ENCODE data around the gene ATCAY.

Gene ATCAY

DNA sequence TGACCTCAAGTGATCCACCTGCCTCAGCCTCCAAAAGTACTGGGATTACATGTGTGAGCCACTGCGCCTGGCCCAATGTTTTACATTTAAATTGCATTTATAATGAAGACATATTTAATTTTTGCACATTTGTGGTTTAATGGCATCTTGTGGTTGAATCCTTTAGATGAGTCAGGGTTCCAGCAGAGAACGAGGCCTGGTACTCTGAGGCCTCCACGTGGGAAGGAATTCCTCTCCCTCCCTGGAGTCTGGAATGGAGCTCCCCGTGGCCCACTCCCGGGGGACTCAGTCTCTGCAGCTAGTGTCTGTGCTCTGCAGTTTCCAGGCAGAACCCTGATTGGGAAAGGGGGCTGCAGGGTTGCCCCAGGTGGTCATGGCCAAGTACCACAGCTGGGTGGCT, 35.9 kb upstream of the ATCAY start:
- in situ Hi-C loops (cut with MboI; ENCODE audit: low sequenced_read_pairs), result no loop called here
- Histone ChIP-seq H3K9me3 (no peaks in the 10 kb centered on the region), H3K27me3 (ENCODE audit: low read depth) (no peaks in the 10 kb centered on the region), H3K4me3 (no peak overlapping the region), H3K36me3 (replicated peaks) (no peaks in the 10 kb centered on the region), H3K4me1 (no peaks in the 10 kb centered on the region)
- DNase-seq (ENCODE audit: low spot score in 2 of 2), result no peak

DNA sequence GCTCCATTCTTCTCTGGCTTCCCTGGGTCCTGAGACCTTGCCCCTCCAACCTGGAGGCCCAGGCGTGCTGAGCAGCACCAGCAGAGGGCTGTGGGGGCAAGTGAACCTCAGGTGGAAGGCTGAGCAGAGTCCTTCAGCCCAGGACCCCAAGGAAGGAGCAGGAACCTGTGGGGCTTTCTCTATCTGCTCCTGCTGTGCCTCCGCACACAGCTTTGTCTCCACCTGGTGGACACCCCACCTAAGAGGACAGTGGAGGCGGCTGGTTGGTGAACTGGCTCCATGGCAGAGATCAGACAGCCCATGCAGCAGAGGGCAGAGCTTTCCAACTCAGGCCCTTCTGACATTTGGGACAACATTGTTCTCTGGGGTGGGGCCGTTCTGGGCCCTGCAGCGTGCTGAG, 31.4 kb upstream of the ATCAY start:
- Histone ChIP-seq H3K9me3 (no peaks in the 10 kb centered on the region), H3K4me1 (no peaks in the 10 kb centered on the region), H3K27me3 (ENCODE audit: low read depth) (no peaks in the 10 kb centered on the region), H3K36me3 (replicated peaks) (no peaks in the 10 kb centered on the region), H3K4me3 (no peak overlapping the region)
- in situ Hi-C loops (cut with MboI; ENCODE audit: low sequenced_read_pairs), result no loop called here
- DNase-seq (ENCODE audit: low spot score in 2 of 2), result peak; percentile 38 to 76

DNA sequence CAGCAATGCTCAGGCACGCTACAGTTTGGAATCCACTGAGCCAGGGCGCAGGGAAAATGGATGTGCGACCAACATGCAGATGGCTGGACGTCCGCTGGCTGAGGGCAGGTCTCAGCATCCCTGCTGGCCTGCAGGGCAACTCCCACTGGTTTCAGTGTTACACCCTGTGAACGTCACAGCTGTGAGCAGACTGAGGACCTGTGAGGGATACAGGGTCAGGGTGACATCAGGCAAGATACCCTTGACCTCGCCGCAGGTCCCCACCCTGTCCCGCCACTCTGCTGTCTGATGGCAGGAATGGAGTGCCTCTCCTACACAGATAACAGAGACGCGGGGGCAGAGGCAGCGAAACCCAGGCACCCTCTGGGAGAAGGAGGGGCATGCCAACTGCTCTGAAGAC, 30.7 kb upstream of the ATCAY start:
- in situ Hi-C loops (cut with MboI; ENCODE audit: low sequenced_read_pairs), result no loop called here

DNA sequence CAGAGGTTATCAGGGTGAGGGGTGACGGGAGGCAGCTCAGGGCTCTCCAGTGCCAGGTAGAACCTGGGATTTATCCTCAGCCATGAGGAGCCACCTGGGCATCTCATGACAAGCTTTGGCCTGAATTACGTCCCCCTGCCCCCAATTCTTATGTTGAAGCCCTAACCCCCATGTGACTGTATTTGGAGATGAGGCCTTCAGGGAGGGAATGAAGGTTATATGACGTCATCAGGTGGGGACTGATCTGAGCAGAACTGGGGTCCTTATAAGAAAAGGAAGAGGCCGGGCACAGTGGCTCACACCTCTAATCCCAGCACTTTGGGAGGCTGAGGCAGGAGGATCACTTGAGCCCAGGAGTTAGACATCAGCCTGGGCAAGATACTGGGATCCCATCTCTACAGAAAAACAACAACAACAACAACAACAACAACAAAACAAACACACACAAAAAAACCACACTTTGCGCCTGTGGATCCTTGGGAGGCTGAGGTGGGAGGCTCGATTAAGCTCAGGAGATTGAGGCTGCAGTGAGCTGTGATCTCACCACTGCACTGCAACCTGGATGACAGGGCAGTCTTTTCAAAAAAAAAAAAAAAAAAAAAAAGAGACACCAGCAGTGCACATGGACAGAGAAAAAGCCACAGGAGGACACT, 30.0 kb upstream of the ATCAY start:
- DNase-seq (ENCODE audit: low spot score in 2 of 2), result no peak
- in situ Hi-C loops (cut with MboI; ENCODE audit: low sequenced_read_pairs), result no loop called here
- Histone ChIP-seq H3K4me3 (no peak overlapping the region), H3K27me3 (ENCODE audit: low read depth) (no peaks in the 10 kb centered on the region), H3K36me3 (replicated peaks) (no peaks in the 10 kb centered on the region), H3K4me1 (no peaks in the 10 kb centered on the region), H3K9me3 (no peaks in the 10 kb centered on the region)

More for the DNA sequence above, 30.7 kb upstream of the ATCAY start:
- Histone ChIP-seq H3K9me3 (no peaks in the 10 kb centered on the region), H3K4me1 (no peaks in the 10 kb centered on the region), H3K4me3 (no peak overlapping the region), H3K36me3 (replicated peaks) (no peaks in the 10 kb centered on the region), H3K27me3 (ENCODE audit: low read depth) (no peaks in the 10 kb centered on the region)
- no peak for DNase-seq (ENCODE audit: low spot score in 2 of 2)

DNA sequence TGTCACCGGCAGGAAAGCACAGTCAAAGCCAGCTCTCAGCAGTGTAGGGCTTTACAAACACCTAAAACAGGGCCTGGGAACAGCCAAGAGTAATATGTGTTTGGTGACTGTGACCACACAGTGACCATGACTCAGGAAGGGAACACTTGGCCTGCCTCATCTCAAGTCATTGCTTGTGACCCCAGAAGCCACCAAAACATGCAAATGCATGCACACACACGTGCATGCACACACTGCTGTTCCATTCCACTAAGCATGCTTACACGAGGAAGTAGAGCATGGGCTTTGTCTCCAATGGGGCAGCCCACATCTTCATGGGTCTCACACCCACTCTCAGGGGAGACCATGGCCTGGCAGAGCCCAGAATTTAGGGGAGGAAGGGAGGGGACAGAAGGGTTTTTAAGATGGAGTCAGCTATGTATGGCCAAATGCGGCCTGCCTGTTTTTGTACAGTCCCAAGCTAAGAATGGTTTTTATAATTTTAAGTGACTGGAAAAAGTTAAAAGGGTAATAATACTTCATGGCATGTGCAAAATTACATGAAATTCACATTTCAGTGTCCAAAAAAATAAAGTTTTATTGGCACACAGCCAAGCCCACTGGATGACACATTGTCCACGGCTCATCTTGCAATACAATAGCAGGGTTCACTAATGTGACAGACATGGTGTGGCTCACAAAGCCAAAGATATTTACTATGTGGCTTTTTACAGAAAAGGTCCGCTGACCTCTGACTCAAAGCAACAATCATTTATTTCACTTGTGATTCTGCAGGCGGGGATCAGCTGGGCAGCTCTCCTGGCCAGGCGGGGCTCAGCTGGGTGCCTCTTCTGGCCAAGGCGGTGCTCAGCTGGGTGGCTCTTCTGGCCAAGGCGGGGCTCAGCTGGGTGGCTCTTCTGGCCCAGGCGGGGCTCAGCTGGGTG, 29.0 kb upstream of the ATCAY start:
- Histone ChIP-seq H3K27me3 (ENCODE audit: low read depth) (no peaks in the 10 kb centered on the region), H3K4me3 (no peak overlapping the region), H3K4me1 (no peaks in the 10 kb centered on the region), H3K9me3 (no peaks in the 10 kb centered on the region), H3K36me3 (replicated peaks) (no peaks in the 10 kb centered on the region)
- DNase-seq (ENCODE audit: low spot score in 2 of 2), result no peak
- in situ Hi-C loops (cut with MboI; ENCODE audit: low sequenced_read_pairs), result no loop called here

DNA sequence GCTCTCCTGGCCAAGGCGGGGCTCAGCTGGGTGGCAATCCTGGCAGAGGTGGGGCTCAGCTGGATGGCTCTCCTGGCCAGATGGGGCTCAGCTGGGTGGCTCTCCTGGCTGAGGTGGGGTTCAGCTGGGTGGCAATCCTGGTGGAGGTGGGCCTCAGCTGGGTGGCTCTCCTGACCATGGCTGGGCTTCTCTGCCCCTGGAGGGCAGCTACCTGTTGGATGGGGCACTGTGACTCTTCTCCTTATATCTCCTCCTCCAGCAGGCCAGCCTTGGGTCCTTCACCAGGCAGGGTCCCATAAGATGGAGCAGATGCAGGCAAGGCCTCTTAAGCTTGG, 28.3 kb upstream of the ATCAY start:
- no peaks in the 10 kb centered on the region for H3K27me3 ChIP-seq (ENCODE audit: low read depth)
- H3K4me3 ChIP-seq, result no peak overlapping the region
- DNase-seq (ENCODE audit: low spot score in 2 of 2), result no peak
- in situ Hi-C loops (cut with MboI; ENCODE audit: low sequenced_read_pairs), result no loop called here
- no peaks in the 10 kb centered on the region for H3K4me1 ChIP-seq
- no peaks in the 10 kb centered on the region for H3K9me3 ChIP-seq
- H3K36me3 ChIP-seq (replicated peaks), result no peaks in the 10 kb centered on the region

DNA sequence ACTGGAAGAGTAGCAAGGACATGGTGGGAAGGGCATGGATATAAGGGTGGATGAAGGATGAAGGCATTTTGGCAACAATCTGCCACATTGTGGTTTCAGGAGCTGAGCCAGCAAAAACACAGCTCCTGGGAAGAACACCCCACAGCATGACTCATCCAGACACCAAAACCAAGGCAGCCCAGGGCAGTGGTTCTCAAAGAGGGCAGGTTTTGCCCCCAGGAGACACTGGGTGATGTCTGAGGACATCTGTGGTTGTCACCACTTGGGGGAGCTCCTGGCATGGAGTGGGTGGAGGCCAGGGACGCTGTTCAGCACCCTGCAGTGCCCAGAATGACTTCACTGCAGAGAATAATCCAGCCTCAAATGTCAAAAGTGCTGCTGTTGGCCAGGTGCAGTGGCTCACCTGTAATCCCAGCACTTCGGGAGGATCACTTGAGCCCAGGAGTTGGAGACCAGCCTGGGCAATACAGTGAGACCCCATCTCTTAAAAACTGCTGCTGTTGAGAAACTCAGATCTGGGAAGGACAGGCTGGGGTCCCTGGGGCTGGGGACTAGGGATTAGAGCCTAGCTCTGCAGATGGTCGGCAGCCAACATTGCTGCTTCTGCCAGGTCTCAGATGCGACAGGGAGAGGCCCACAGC, 27.8 kb upstream of the ATCAY start:
- Histone ChIP-seq H3K9me3 (no peaks in the 10 kb centered on the region), H3K4me1 (no peaks in the 10 kb centered on the region), H3K4me3 (no peak overlapping the region), H3K27me3 (ENCODE audit: low read depth) (no peaks in the 10 kb centered on the region), H3K36me3 (replicated peaks) (no peaks in the 10 kb centered on the region)
- DNase-seq (ENCODE audit: low spot score in 2 of 2), result peak in 1 of 2 experiments; percentile 72
- in situ Hi-C loops (cut with MboI; ENCODE audit: low sequenced_read_pairs), result no loop called here

DNA sequence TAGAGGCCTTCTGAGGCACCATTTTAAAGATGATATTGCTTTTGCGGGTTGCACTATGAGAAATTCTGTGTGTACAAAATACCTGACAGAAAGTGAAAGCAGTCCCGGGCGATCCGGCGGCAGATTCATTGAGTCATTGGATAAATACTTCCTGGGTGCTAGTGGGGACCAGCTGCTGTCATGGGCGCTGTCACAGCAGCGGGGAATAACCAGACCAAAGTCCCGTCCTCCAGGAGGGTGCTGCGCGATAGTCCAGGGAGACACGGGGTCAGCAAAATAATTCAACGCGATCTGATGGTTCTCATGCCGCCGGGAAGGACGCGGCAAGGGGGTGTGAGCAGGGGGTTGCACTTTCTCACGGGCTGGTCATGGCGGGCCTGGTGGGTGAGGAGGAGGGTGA, 25.2 kb upstream of the ATCAY start:
- in situ Hi-C loops (cut with MboI; ENCODE audit: low sequenced_read_pairs), result no loop called here
- H3K4me3 ChIP-seq, result no peak overlapping the region
- no peak for DNase-seq (ENCODE audit: low spot score in 2 of 2)
- no peaks in the 10 kb centered on the region for H3K36me3 ChIP-seq (replicated peaks)
- no peaks in the 10 kb centered on the region for H3K27me3 ChIP-seq (ENCODE audit: low read depth)
- H3K9me3 ChIP-seq, result no peaks in the 10 kb centered on the region
- no peaks in the 10 kb centered on the region for H3K4me1 ChIP-seq

DNA sequence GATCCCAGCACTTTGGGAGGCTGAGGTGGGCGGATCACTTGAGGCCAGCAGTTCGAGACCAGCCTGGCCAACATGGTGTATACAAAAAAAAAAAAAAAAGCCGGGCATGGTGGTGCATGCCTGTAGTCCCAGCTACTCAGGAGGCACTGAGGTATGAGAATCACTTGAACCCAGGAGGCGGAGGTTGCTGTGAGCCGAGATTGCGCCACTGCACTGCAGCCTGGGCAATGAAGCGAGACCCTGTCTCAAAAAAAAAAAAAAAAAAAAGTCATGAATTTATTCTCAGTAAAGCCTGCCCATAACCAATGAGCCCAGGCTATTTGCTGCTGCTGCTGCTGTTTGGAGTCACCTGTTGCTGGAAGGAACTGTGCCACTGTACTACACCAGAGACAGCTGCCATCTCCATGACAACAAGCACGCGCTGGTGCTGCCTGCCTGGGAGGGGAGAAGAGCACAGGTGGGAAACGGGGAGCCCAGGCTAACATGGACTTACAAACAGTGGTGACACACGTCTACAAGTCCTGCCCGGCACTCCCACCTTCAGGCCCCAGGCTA, 23.0 kb upstream of the ATCAY start:
- no peak for DNase-seq (ENCODE audit: low spot score in 2 of 2)
- H3K9me3 ChIP-seq, result no peaks in the 10 kb centered on the region
- no peak overlapping the region for H3K4me3 ChIP-seq
- H3K36me3 ChIP-seq (replicated peaks), result no peaks in the 10 kb centered on the region
- no peaks in the 10 kb centered on the region for H3K4me1 ChIP-seq
- in situ Hi-C loops (cut with MboI; ENCODE audit: low sequenced_read_pairs), result no loop called here
- no peaks in the 10 kb centered on the region for H3K27me3 ChIP-seq (ENCODE audit: low read depth)

DNA sequence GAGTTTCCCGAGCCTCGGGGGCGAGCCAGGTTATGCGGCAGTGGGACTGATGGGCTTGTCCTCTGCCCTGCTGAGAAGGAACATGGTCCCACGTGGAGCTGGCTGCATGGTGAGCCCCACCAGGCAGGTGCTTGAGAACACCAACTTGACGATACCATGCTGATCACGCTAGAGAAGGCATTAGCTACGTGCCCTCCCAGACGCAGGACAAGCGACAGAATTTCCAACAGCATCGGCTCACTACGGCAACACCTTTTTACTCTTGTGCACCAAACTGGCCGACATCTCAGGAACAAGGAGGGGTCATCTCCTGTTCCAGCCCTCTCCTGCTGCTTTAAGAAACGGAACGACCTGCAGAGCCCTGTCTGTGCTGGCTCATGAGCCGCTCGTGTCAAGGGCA, 20.0 kb upstream of the ATCAY start:
- Histone ChIP-seq H3K4me3 (no peak overlapping the region), H3K27me3 (ENCODE audit: low read depth) (no peaks in the 10 kb centered on the region), H3K4me1 (no peaks in the 10 kb centered on the region), H3K9me3 (no peaks in the 10 kb centered on the region), H3K36me3 (replicated peaks) (no peaks in the 10 kb centered on the region)
- in situ Hi-C loops (cut with MboI; ENCODE audit: low sequenced_read_pairs), result no loop called here
- no peak for DNase-seq (ENCODE audit: low spot score in 2 of 2)

DNA sequence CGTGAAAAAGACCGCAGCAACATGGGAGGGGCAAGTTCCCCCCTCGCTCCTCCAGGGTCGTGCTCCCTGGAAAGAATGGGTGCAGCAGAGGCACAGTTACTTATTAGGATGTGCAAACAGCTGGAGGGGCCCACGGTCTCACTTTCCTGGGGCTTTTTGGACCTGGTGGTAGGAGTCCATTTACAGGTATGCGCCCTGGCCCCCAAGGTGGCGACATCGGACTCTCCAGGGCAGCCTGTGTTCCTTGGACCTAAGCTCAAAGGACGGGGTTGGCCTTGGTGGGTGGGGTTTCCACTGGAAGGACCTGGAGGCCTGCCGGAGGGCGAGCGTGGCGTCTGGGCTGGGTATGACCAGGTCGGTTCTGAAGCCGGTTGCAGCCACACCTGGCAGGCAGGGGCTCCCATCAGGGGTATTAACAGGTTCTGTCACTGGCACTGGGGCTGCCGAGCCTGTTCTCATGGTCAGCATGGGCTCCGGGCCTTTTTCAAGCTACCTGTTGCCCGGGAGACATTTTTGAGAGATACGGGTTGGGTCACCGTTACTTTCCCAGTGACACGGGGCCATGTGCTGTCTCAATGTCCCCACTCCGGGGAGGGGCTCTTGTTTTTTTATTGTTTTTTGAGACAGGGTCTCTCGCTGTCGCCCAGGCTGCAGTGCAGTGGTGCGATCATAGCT, 17.5 kb upstream of the ATCAY start:
- DNase-seq (ENCODE audit: low spot score in 2 of 2), result no peak
- Histone ChIP-seq H3K36me3 (replicated peaks) (no peaks in the 10 kb centered on the region), H3K9me3 (no peaks in the 10 kb centered on the region), H3K27me3 (ENCODE audit: low read depth) (peaks cover 5% of the 10 kb centered on the region; the same call in 1 of the 2 replicates), H3K4me3 (no peak overlapping the region), H3K4me1 (no peaks in the 10 kb centered on the region)
- in situ Hi-C loops (cut with MboI; ENCODE audit: low sequenced_read_pairs), result no loop called here

DNA sequence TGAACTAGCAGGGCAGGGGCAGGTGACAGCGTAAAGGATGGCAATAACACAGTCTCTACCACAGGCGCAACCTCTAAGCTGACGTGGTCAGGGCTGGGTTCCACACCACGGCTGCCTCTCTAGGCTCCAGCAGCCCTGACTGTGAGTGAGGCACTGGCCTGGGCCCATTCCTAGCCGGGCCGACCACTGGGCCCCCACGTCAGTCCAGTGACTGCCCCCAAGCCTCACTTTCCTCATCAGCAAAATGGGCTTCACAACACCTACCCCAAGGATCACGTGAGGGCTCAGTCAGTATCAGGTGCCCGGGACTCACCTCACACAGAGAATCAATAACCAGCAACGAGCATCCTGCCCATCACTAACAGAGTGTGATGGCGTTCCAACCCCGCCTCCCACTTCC, 16.8 kb upstream of the ATCAY start:
- Histone ChIP-seq H3K4me1 (no peaks in the 10 kb centered on the region), H3K36me3 (replicated peaks) (no peaks in the 10 kb centered on the region), H3K9me3 (no peaks in the 10 kb centered on the region), H3K4me3 (no peak overlapping the region), H3K27me3 (ENCODE audit: low read depth) (peaks cover 8% of the 10 kb centered on the region; the same call in 1 of the 2 replicates)
- in situ Hi-C loops (cut with MboI; ENCODE audit: low sequenced_read_pairs), result no loop called here
- no peak for DNase-seq (ENCODE audit: low spot score in 2 of 2)

DNA sequence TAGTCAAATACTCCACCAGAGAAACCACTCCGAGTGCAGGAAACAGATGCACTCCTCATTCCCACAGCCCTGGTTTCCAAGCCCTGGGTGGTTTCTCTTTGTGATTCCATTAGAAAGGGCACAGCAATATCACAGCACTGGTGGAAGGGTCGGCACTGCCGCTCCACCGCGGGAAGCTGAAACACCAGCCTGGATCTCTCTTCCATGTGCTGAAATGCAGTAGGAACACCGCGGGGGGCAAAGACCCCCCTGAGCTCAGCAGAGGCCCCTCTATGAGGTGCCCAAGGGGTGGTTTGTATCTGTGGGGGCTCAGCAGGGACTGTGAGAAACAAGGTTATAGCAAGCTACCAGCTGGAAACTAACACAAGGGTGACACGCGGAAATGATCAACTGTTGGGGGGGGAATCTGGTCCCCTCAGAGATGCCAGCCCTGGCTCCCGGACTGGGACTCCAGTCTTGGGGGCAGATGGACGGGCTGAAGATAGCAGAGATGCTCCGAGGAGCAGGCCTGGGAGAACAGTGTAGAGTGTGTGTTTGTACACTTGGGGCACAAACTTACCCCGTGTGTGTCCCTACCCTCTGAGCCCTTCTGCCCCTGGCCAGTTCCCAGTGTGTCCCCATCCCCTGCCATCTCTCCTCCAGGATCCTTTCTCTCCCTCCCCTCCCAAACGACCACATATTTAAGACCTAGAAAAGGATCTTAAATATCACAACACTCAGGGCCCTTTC, 13.4 kb upstream of the ATCAY start:
- H3K4me3 ChIP-seq, result no peak overlapping the region
- DNase-seq (ENCODE audit: low spot score in 2 of 2), result no peak
- no peaks in the 10 kb centered on the region for H3K36me3 ChIP-seq (replicated peaks)
- H3K9me3 ChIP-seq, result peaks cover 3% of the 10 kb centered on the region; the same call in 1 of the 2 replicates
- in situ Hi-C loops (cut with MboI; ENCODE audit: low sequenced_read_pairs), result no loop called here
- H3K27me3 ChIP-seq (ENCODE audit: low read depth), result peaks cover 8% of the 10 kb centered on the region; the same call in 1 of the 2 replicates
- no peaks in the 10 kb centered on the region for H3K4me1 ChIP-seq

Data from HAP-1 (cell line).